IMR-90 (cell line): Measurements from ENCODE around the gene LAMC3. TPM values are rescaled to one million over a fixed set of nuclear protein-coding genes. Genes with fewer than 3 reads are reported as not detected.

Experiments
- ATAC-seq: fragments of 200-7000 bp; cut with Tn5 transposase; 2 replicates; pipeline ENCODE4 v1.9.1; 2020; ENCODE audit warnings: low read depth, mild to moderate bottlenecking, moderate library complexity
- BruUV-seq: library from RNA; stranded (reverse); fragments of 400-500 nt; replicated peaks from 2 replicates; lab custom pipeline; 2021; lab: Mats Ljungman, UMichigan
- CTCF ChIA-PET: fragments of 300-600 bp; formaldehyde crosslinking; extraction: SDS; loops from one replicate; lab custom pipeline; 2021; ENCODE audit warnings: antibody characterized with exemption; lab: Yijun Ruan, JAX
- POLR2A ChIA-PET: fragments of 300-600 bp; sonication (Branson Sonifier 250); formaldehyde crosslinking; loops from one replicate; lab custom pipeline; 2022; ENCODE audit warnings: antibody characterized with exemption; ENCODE audit not compliant: unreplicated experiment; lab: Charles Lee
- DNase-seq: peaks from one replicate; pipeline ENCODE4 v3.0.0; 2013
- H2AFZ ChIP-seq: replicated peaks from 2 replicates; pipeline ENCODE3; 2013; ENCODE audit warnings: low read length, mild to moderate bottlenecking; ENCODE audit not compliant: poor library complexity
- H2AK5ac ChIP-seq: 2 replicates; pipeline ENCODE4 v1.6.1; 2013; ENCODE audit warnings: low read depth, low read length, inconsistent platforms
- H2AK9ac ChIP-seq: replicated peaks from 2 replicates; pipeline ENCODE3; 2013; ENCODE audit warnings: mild to moderate bottlenecking, low read depth, low read length, moderate library complexity; ENCODE audit not compliant: poor library complexity
- H2BK120ac ChIP-seq: 2 replicates; pipeline ENCODE4 v1.6.1; 2013; ENCODE audit warnings: low read depth, low read length, inconsistent platforms
- H2BK15ac ChIP-seq: 3 replicates; pipeline ENCODE4 v1.6.1; 2013; ENCODE audit warnings: low read depth, low read length, inconsistent platforms
- H2BK20ac ChIP-seq: 2 replicates; pipeline ENCODE4 v1.6.1; 2013; ENCODE audit warnings: low read depth, mild to moderate bottlenecking, inconsistent platforms, low read length, moderate library complexity
- H2BK5ac ChIP-seq: 2 replicates; pipeline ENCODE4 v1.6.1; 2013; ENCODE audit warnings: mild to moderate bottlenecking, low read depth, low read length, inconsistent platforms; ENCODE audit not compliant: poor library complexity, severe bottlenecking
- H3K14ac ChIP-seq: replicated peaks from 2 replicates; pipeline ENCODE4 v1.6.1; 2013; ENCODE audit warnings: low read depth, low read length, inconsistent platforms
- H3K18ac ChIP-seq: 2 replicates; pipeline ENCODE4 v1.6.1; 2013; ENCODE audit warnings: low read depth, low read length, control low read depth
- H3K23ac ChIP-seq: 2 replicates; pipeline ENCODE4 v1.6.1; 2013; ENCODE audit warnings: low read depth, low read length, inconsistent platforms
- H3K27ac ChIP-seq: 2 replicates; pipeline ENCODE4 v1.5.1; 2013; ENCODE audit warnings: mild to moderate bottlenecking, control low read depth, low read length; ENCODE audit not compliant: insufficient read depth
- H3K27me3 ChIP-seq: 2 replicates; pipeline ENCODE4 v1.6.1; 2013; ENCODE audit warnings: low read length; ENCODE audit not compliant: control insufficient read depth, insufficient read depth
- H3K36me3 ChIP-seq: 2 replicates; pipeline ENCODE4 v1.6.1; 2013; ENCODE audit warnings: low read length, mixed read lengths; ENCODE audit not compliant: control insufficient read depth, insufficient read depth
- H3K4ac ChIP-seq: 2 replicates; pipeline ENCODE4 v1.6.1; 2013; ENCODE audit warnings: low read depth, low read length, inconsistent platforms
- H3K4me1 ChIP-seq: 2 replicates; pipeline ENCODE4 v1.6.1; 2013; ENCODE audit warnings: low read length, mixed read lengths; ENCODE audit not compliant: control insufficient read depth, insufficient read depth
- H3K4me2 ChIP-seq: 2 replicates; pipeline ENCODE4 v1.6.1; 2013; ENCODE audit warnings: low read depth, mild to moderate bottlenecking, control low read depth, low read length, moderate library complexity
- H3K4me3 ChIP-seq: 2 replicates; pipeline ENCODE4 v1.5.1; 2013; ENCODE audit warnings: low read depth, mild to moderate bottlenecking, control low read depth, low read length, moderate library complexity; ENCODE audit not compliant: insufficient read depth
- H3K56ac ChIP-seq: 2 replicates; pipeline ENCODE4 v1.6.1; 2013; ENCODE audit warnings: low read length, inconsistent platforms; ENCODE audit not compliant: insufficient read depth; ENCODE audit errors: extremely low read depth
- H3K79me1 ChIP-seq, 2 experiments: 2 replicates each; pipeline ENCODE4 v1.6.1; 2013; ENCODE audit warnings: low read length in 2 of 2, inconsistent platforms in 1 of 2, low read depth in 1 of 2
- H3K9ac ChIP-seq: 2 replicates; pipeline ENCODE4 v1.6.1; 2013; ENCODE audit warnings: low read depth, low read length, control low read depth
- H3K9me1 ChIP-seq: 2 replicates; pipeline ENCODE4 v1.6.1; 2013; ENCODE audit warnings: low read length, inconsistent platforms; ENCODE audit not compliant: insufficient read depth
- H3K9me3 ChIP-seq: 2 replicates; pipeline ENCODE4 v1.6.1; 2013; ENCODE audit warnings: low read length; ENCODE audit not compliant: control insufficient read depth, insufficient read depth
- H4K20me1 ChIP-seq: 2 replicates; pipeline ENCODE4 v1.6.1; 2013; ENCODE audit warnings: low read length, inconsistent platforms; ENCODE audit not compliant: insufficient read depth
- H4K5ac ChIP-seq: 2 replicates; pipeline ENCODE4 v1.6.1; 2013; ENCODE audit warnings: mild to moderate bottlenecking, low read depth, low read length, control low read depth
- H4K8ac ChIP-seq, 2 experiments: 2 replicates each; pipeline ENCODE4 v1.6.1; 2013; ENCODE audit warnings: low read depth in 2 of 2, low read length in 2 of 2, control low read depth in 1 of 2, inconsistent platforms in 1 of 2
- H4K91ac ChIP-seq: 2 replicates; pipeline ENCODE4 v1.6.1; 2013; ENCODE audit warnings: low read depth, low read length, inconsistent platforms; ENCODE audit not compliant: insufficient read depth
- BHLHE40 ChIP-seq: fragments of 150-350 bp; IDR thresholded peaks from 2 replicates; pipeline ENCODE4 v1.6.1; 2016; ENCODE audit warnings: mild to moderate bottlenecking, low read depth, low read length
- CEBPB ChIP-seq: IDR thresholded peaks from 2 replicates; pipeline ENCODE4 v1.6.1; 2012; ENCODE audit warnings: low read depth, low read length, improper control_type of control experiment
- CHD1 ChIP-seq: IDR thresholded peaks from 2 replicates; pipeline ENCODE4 v1.6.1; 2012; ENCODE audit warnings: low read depth, low read length, improper control_type of control experiment
- CTCF ChIP-seq: conservative IDR thresholded peaks from 2 replicates; pipeline ENCODE4 v1.5.1; 2012; ENCODE audit warnings: mild to moderate bottlenecking, low read depth, low read length, improper control_type of control experiment
- FOS ChIP-seq: fragments of 150-350 bp; IDR thresholded peaks from 2 replicates; pipeline ENCODE4 v1.6.1; 2016; ENCODE audit warnings: low read depth, low read length
- MAFK ChIP-seq: IDR thresholded peaks from 2 replicates; pipeline ENCODE4 v1.6.1; 2012; ENCODE audit warnings: low read depth, low read length, improper control_type of control experiment
- MAZ ChIP-seq: IDR thresholded peaks from 2 replicates; pipeline ENCODE4 v1.6.1; 2012; ENCODE audit warnings: low read depth, mild to moderate bottlenecking, low read length, improper control_type of control experiment, moderate library complexity, borderline replicate concordance
- MXI1 ChIP-seq: IDR thresholded peaks from 2 replicates; pipeline ENCODE4 v1.6.1; 2012; ENCODE audit warnings: low read depth, mild to moderate bottlenecking, low read length, moderate library complexity, borderline replicate concordance
- NFE2L2 ChIP-seq: fragments of 150-350 bp; IDR thresholded peaks from 2 replicates; pipeline ENCODE4 v1.6.1; 2016; ENCODE audit warnings: low read depth, mild to moderate bottlenecking, low read length
- RAD21 ChIP-seq: IDR thresholded peaks from 2 replicates; pipeline ENCODE4 v1.6.1; 2012; ENCODE audit warnings: low read length, improper control_type of control experiment
- RCOR1 ChIP-seq: IDR thresholded peaks from 2 replicates; pipeline ENCODE4 v1.6.1; 2012; ENCODE audit warnings: mild to moderate bottlenecking, low read length, improper control_type of control experiment; ENCODE audit not compliant: insufficient replicate concordance
- RFX5 ChIP-seq: IDR thresholded peaks from 2 replicates; pipeline ENCODE4 v1.8.0; 2012; ENCODE audit warnings: low read depth, mild to moderate bottlenecking, low read length, moderate library complexity
- SMC3 ChIP-seq: fragments of 150-350 bp; IDR thresholded peaks from 2 replicates; pipeline ENCODE4 v1.6.1; 2016; ENCODE audit warnings: low read depth, mild to moderate bottlenecking, antibody characterized with exemption, low read length, moderate library complexity
- WGBS, 2 experiments: methylation state at CpG; one replicate each; pipeline versions ENCODE4 v1.1.5 to v1.1.7; 2013; ENCODE audit warnings: missing lambda C conversion rate in 2 of 2; ENCODE audit not compliant: insufficient read length in 1 of 2; ENCODE audit errors: extremely low coverage in 2 of 2; 5-methylcytosine and 5-hydroxymethylcytosine counted together
- dilution Hi-C: fragments of 300-500 bp; cut with HindIII; formaldehyde crosslinking; loops from one replicate; pipeline ENCODE4 v1.14.3; 2018; ENCODE audit warnings: low sequenced_read_pairs; ENCODE audit not compliant: unreplicated experiment
- in situ Hi-C: fragments of 300-500 bp; cut with MboI; formaldehyde crosslinking; loops from 3 replicates; pipeline ENCODE4 v1.14.3; 2019; ENCODE audit warnings: low sequenced_read_pairs, inconsistent platforms, mixed read lengths
- intact Hi-C: fragments of 100-400 bp; cut with micrococcal nuclease; formaldehyde crosslinking; loops from 2 replicates; pipeline ENCODE4 v1.10.0; 2022
- polyA plus RNA-seq, 3 experiments: library from polyadenylated mRNA; depleted of rRNA; stranded (reverse); fragments of >200 nt; gene quantifications; 2 replicates each; pipeline ENCODE4 v1.2.3, GENCODE V29; 2012; ENCODE audit warnings: low replicate concordance in 1 of 3
- total RNA-seq: library from RNA; depleted of rRNA; stranded (reverse); fragments of >200 nt; gene quantifications from 2 replicates; pipeline ENCODE4 v1.2.3, GENCODE V29; 2012

The LAMC3 gene
- total and polyA plus RNA-seq, 2 of the 4 experiments (the other 2 are of a cell fraction): not detected

- in situ Hi-C loops: no loop called here
- H2BK20ac ChIP-seq: no peak overlapping the region
- no peak overlapping the region for H3K4ac ChIP-seq
- H3K9me3 ChIP-seq: no peaks in the 10 kb centered on the region
- peaks cover 62% of the 10 kb centered on the region for H3K27me3 ChIP-seq
- H2BK5ac ChIP-seq: no peak overlapping the region
- no peak overlapping the region for H2AK5ac ChIP-seq
- H3K23ac ChIP-seq: no peak overlapping the region
- DNase-seq: no peak
- no peak overlapping the region for H4K91ac ChIP-seq
- H2AK9ac ChIP-seq: no peak overlapping the region
- H3K4me1 ChIP-seq: no peaks in the 10 kb centered on the region
- BruUV-seq: no TSS peak
- dilution Hi-C loops: no loop called here
- H3K79me1 ChIP-seq: no peaks in the 10 kb centered on the region
- ChIA-PET CTCF (no interaction called here), POLR2A (no interaction called here)
- H2BK15ac ChIP-seq: no peak overlapping the region
- no peak overlapping the region for H4K8ac ChIP-seq
- H3K27ac ChIP-seq: no peak overlapping the region
- intact Hi-C loops: no loop called here
- no peak overlapping the region for H3K4me3 ChIP-seq
- 64% methylated on average over 8 of the region's 16 CpGs; no CpG with 5 or more reads in 1 of the 2 experiments for WGBS, 2 experiments
- H3K9me1 ChIP-seq: no peaks in the 10 kb centered on the region
- no peak overlapping the region for H4K5ac ChIP-seq
- no peak overlapping the region for H3K9ac ChIP-seq
- H3K56ac ChIP-seq: no peak overlapping the region
- H3K18ac ChIP-seq: no peak overlapping the region
- H3K4me2 ChIP-seq: no peak overlapping the region
- no peaks in the 10 kb centered on the region for H4K20me1 ChIP-seq
- ATAC-seq: no peak
- H3K14ac ChIP-seq: no peak overlapping the region
- H2BK120ac ChIP-seq: no peak overlapping the region
- no peaks in the 10 kb centered on the region for H3K36me3 ChIP-seq
- H2AFZ ChIP-seq: no peak overlapping the region
- TF ChIP-seq RFX5: no peak
- TF ChIP-seq SMC3: no peak
- TF ChIP-seq CHD1: no peak
- no peak for TF ChIP-seq FOS
- no peak for TF ChIP-seq MXI1
- no peak for TF ChIP-seq BHLHE40
- no peak for TF ChIP-seq MAFK
- no peak for TF ChIP-seq CTCF
- no peak for TF ChIP-seq CEBPB
- no peak for TF ChIP-seq RAD21
- TF ChIP-seq MAZ: no peak
- TF ChIP-seq NFE2L2: no peak
- TF ChIP-seq RCOR1: no peak
Measured at GRCh38 chr9:131072107-131072870, 63.3 kb downstream of the LAMC3 start.
